H1 (cell line): Measurements from ENCODE around the gene NDST4. TPM values are rescaled to one million over a fixed set of nuclear protein-coding genes. Genes with fewer than 3 reads are reported as not detected.

Experiments
- CTCF ChIA-PET: fragments of 300-600 bp; sonication (Branson Sonifier 250); formaldehyde crosslinking; loops from one replicate; lab custom pipeline; 2021; ENCODE audit not compliant: partially characterized antibody; lab: Charles Lee
- POLR2A ChIA-PET: fragments of 300-600 bp; sonication (Branson Sonifier 250); formaldehyde crosslinking; loops from one replicate; lab custom pipeline; 2021; ENCODE audit warnings: inconsistent platforms; ENCODE audit not compliant: partially characterized antibody; lab: Charles Lee
- DNase-seq, 2 experiments: peaks; one replicate each; pipeline versions ENCODE4 v3.0.0 to v3.0.0-alpha.2; 2010 to 2022; ENCODE audit warnings: low spot score in 2 of 2, low read depth in 1 of 2, mixed read lengths in 1 of 2
- FAIRE-seq: peaks from 2 replicates; lab custom pipeline; 2011; peaks lifted over from hg19 to GRCh38; lab: Jason Lieb, UNC
- H2AFZ ChIP-seq: 2 replicates; pipeline ENCODE4 v1.8.1; 2012; ENCODE audit warnings: low read length, inconsistent platforms
- H2AK5ac ChIP-seq: 2 replicates; pipeline ENCODE4 v1.6.1; 2013; ENCODE audit warnings: low read depth, low read length
- H2BK120ac ChIP-seq: replicated peaks from 2 replicates; pipeline ENCODE3; 2013; ENCODE audit warnings: low read depth, low read length, inconsistent platforms
- H2BK12ac ChIP-seq: 2 replicates; pipeline ENCODE4 v1.6.1; 2013; ENCODE audit warnings: low read depth, low read length
- H2BK15ac ChIP-seq: 2 replicates; pipeline ENCODE4 v1.6.1; 2013; ENCODE audit warnings: low read length
- H2BK20ac ChIP-seq: 2 replicates; pipeline ENCODE4 v1.6.1; 2013; ENCODE audit warnings: low read length
- H2BK5ac ChIP-seq: 2 replicates; pipeline ENCODE4 v1.6.1; 2013; ENCODE audit warnings: low read depth, low read length
- H3K14ac ChIP-seq: 2 replicates; pipeline ENCODE4 v1.6.1; 2013; ENCODE audit warnings: inconsistent platforms; ENCODE audit not compliant: insufficient read length
- H3K18ac ChIP-seq: 2 replicates; pipeline ENCODE4 v1.6.1; 2013; ENCODE audit warnings: low read length; ENCODE audit errors: extremely low read depth
- H3K23ac ChIP-seq: 2 replicates; pipeline ENCODE4 v1.6.1; 2013; ENCODE audit warnings: inconsistent platforms; ENCODE audit not compliant: insufficient read length
- H3K23me2 ChIP-seq: 2 replicates; pipeline ENCODE4 v1.6.1; 2013; ENCODE audit warnings: low read depth, low read length
- H3K27ac ChIP-seq: 2 replicates; pipeline ENCODE4 v1.6.1; 2011; ENCODE audit warnings: low read depth, low read length, inconsistent platforms
- H3K27me3 ChIP-seq, 4 experiments: replicated peaks in 1 of 4; 1 replicate in 1 of 4; 2 replicates in 3 of 4; pipeline versions ENCODE4 v1.6.1 to v1.8.1; 2011 to 2013; ENCODE audit warnings: low read length in 3 of 4, mild to moderate bottlenecking in 3 of 4, inconsistent platforms in 2 of 4, mixed read lengths in 2 of 4, moderate library complexity in 1 of 4; ENCODE audit not compliant: control insufficient read depth in 3 of 4, insufficient read depth in 3 of 4; ENCODE audit errors: extremely low read depth in 1 of 4
- H3K36me3 ChIP-seq, 4 experiments: 2 replicates each; pipeline versions ENCODE4 v1.6.1 to v1.8.1; 2011 to 2013; ENCODE audit warnings: mild to moderate bottlenecking in 4 of 4, low read length in 3 of 4, moderate library complexity in 2 of 4, control low read depth in 1 of 4, inconsistent platforms in 1 of 4; ENCODE audit not compliant: insufficient read depth in 4 of 4, control insufficient read depth in 2 of 4
- H3K4ac ChIP-seq: replicated peaks from 2 replicates; pipeline ENCODE3; 2013; ENCODE audit warnings: low read length, low read depth, mixed read lengths, inconsistent platforms; ENCODE audit not compliant: insufficient read length
- H3K4me1 ChIP-seq, 4 experiments: replicated peaks in 1 of 4; 1 replicate in 1 of 4; 2 replicates in 3 of 4; pipeline versions ENCODE4 v1.6.1 to v1.8.1; 2011 to 2013; ENCODE audit warnings: low read length in 3 of 4, inconsistent platforms in 2 of 4, mixed read lengths in 1 of 4; ENCODE audit not compliant: insufficient read depth in 4 of 4, control insufficient read depth in 3 of 4
- H3K4me2 ChIP-seq, 2 experiments: 2 replicates each; pipeline versions ENCODE4 v1.6.1 to v1.8.1; 2011 to 2013; ENCODE audit warnings: low read depth in 2 of 2, low read length in 2 of 2, control low read depth in 1 of 2, inconsistent platforms in 1 of 2, mild to moderate bottlenecking in 1 of 2; ENCODE audit not compliant: insufficient read depth in 1 of 2
- H3K4me3 ChIP-seq, 4 experiments: fragments of 200-600, 300-600 bp in 1 of 4; sonication (generic), shearing (Covaris generic), sonication (Bioruptor Twin) in 1 of 4; 2 replicates each; pipeline versions ENCODE4 v1.5.1 to v1.8.1; 2011 to 2016; ENCODE audit warnings: low read length in 4 of 4, low read depth in 3 of 4, control low read depth in 2 of 4, inconsistent platforms in 2 of 4, mild to moderate bottlenecking in 2 of 4, mixed read lengths in 1 of 4, moderate library complexity in 1 of 4; ENCODE audit not compliant: insufficient read depth in 2 of 4; ENCODE audit errors: extremely low read depth in 1 of 4
- H3K56ac ChIP-seq: replicated peaks from 2 replicates; pipeline ENCODE3; 2013; ENCODE audit warnings: low read depth, mild to moderate bottlenecking, mixed read lengths, low read length, inconsistent platforms; ENCODE audit not compliant: insufficient read length
- H3K79me1 ChIP-seq: 2 replicates; pipeline ENCODE4 v1.6.1; 2013; ENCODE audit warnings: low read depth, low read length, control low read depth
- H3K79me2 ChIP-seq, 2 experiments: 2 replicates each; pipeline versions ENCODE4 v1.6.1 to v1.8.1; 2012 to 2013; ENCODE audit warnings: low read length in 2 of 2, mild to moderate bottlenecking in 2 of 2, inconsistent platforms in 1 of 2; ENCODE audit not compliant: insufficient read depth in 2 of 2, control insufficient read depth in 1 of 2
- H3K9ac ChIP-seq, 4 experiments: replicated peaks in 1 of 4; 1 replicate in 1 of 4; 2 replicates in 3 of 4; pipeline versions ENCODE4 v1.6.1 to v1.8.1; 2011 to 2013; ENCODE audit warnings: low read depth in 3 of 4, low read length in 3 of 4, control low read depth in 2 of 4, mild to moderate bottlenecking in 2 of 4, moderate library complexity in 2 of 4, inconsistent platforms in 1 of 4; ENCODE audit errors: extremely low read depth in 1 of 4
- H3K9me3 ChIP-seq, 2 experiments: 2 replicates each; pipeline versions ENCODE4 v1.6.1 to v1.8.1; 2012 to 2013; ENCODE audit warnings: mild to moderate bottlenecking in 2 of 2, moderate library complexity in 2 of 2, control low read depth in 1 of 2, inconsistent platforms in 1 of 2, low read depth in 1 of 2, low read length in 1 of 2, mixed read lengths in 1 of 2; ENCODE audit not compliant: insufficient read depth in 2 of 2
- H4K20me1 ChIP-seq, 2 experiments: replicated peaks in 1 of 2; 2 replicates each; pipeline versions ENCODE3 to v1.8.1; 2011 to 2013; ENCODE audit warnings: inconsistent platforms in 2 of 2, low read length in 2 of 2, mild to moderate bottlenecking in 1 of 2; ENCODE audit not compliant: insufficient read depth in 2 of 2, control insufficient read depth in 1 of 2
- H4K5ac ChIP-seq: 2 replicates; pipeline ENCODE4 v1.6.1; 2013; ENCODE audit warnings: low read length, low read depth, mixed read lengths, inconsistent platforms; ENCODE audit not compliant: insufficient read length
- H4K8ac ChIP-seq: 2 replicates; pipeline ENCODE4 v1.8.0; 2013; ENCODE audit warnings: mild to moderate bottlenecking, moderate library complexity, low read length, inconsistent platforms; ENCODE audit not compliant: insufficient read depth; ENCODE audit errors: extremely low read depth
- H4K91ac ChIP-seq: replicated peaks from 2 replicates; pipeline ENCODE3; 2013; ENCODE audit warnings: low read length, mixed read lengths, inconsistent platforms; ENCODE audit not compliant: insufficient read length
- EGR1 ChIP-seq: IDR thresholded peaks from 2 replicates; pipeline ENCODE4 v1.6.1; 2011; ENCODE audit warnings: low read depth, low read length, borderline replicate concordance
- GTF2F1 ChIP-seq: IDR thresholded peaks from 2 replicates; pipeline ENCODE4 v1.6.1; 2012; ENCODE audit warnings: low read depth, low read length, improper control_type of control experiment, borderline replicate concordance
- NANOG ChIP-seq: IDR thresholded peaks from 2 replicates; pipeline ENCODE4 v1.6.1; 2011; ENCODE audit warnings: low read length, low read depth, mild to moderate bottlenecking, inconsistent platforms; ENCODE audit not compliant: insufficient read depth, poor library complexity, severe bottlenecking
- TAF1 ChIP-seq: IDR thresholded peaks from 2 replicates; pipeline ENCODE4 v1.6.1; 2011; ENCODE audit warnings: mild to moderate bottlenecking, low read depth, low read length
- WGBS, 2 experiments: shearing (Covaris generic) in 1 of 2; methylation state at CpG; one replicate each; pipeline versions ENCODE4 v1.1.6 to v1.1.7; 2013 to 2015; ENCODE audit warnings: low lambda C conversion rate in 2 of 2, mixed read lengths in 2 of 2, inconsistent platforms in 1 of 2, low coverage in 1 of 2, missing lambda C conversion rate in 1 of 2; ENCODE audit not compliant: insufficient replicate concordance in 2 of 2, insufficient coverage in 1 of 2, insufficient read length in 1 of 2; ENCODE audit errors: extremely low coverage in 1 of 2, missing lambda C conversion rate in 1 of 2; 5-methylcytosine and 5-hydroxymethylcytosine counted together
- polyA plus RNA-seq, 7 experiments: library from polyadenylated mRNA; depleted of rRNA in 3 of 7; stranded (reverse) in 5 of 7; unstranded in 2 of 7; fragments of >200 nt in 5 of 7; fragments of 200-250 nt in 2 of 7; gene quantifications; 1 replicate in 5 of 7; 2 replicates in 1 of 7; 4 replicates in 1 of 7; pipeline versions ENCODE4 v1.2.1 to v1.2.3, GENCODE V29; 2011 to 2013; ENCODE audit warnings: missing spikeins in 2 of 7, mixed read lengths in 2 of 7
- total RNA-seq: library from RNA; stranded (reverse); fragmentation: NEBNext Ultra II Directional; extraction: Animal tissue kit (Norgen Biotek cat#: 25700); gene quantifications from 2 replicates; pipeline ENCODE4 v1.2.1, GENCODE V29; 2021

NDST4 gene
- total and polyA plus RNA-seq, 2 of the 8 experiments (the other 6 are each of a cell fraction or from before 2014, with no cell fraction given): 0.02 TPM; not detected in 1

GRCh38 chr4:114976901-114977300, 136.5 kb downstream of the NDST4 start:
- no peak overlapping the region for H3K23ac ChIP-seq
- FAIRE-seq: no peak
- H3K9ac ChIP-seq: no peak overlapping the region
- H3K4me2 ChIP-seq: no peak overlapping the region
- H4K91ac ChIP-seq: no peak overlapping the region
- H4K5ac ChIP-seq: no peak overlapping the region
- no peak overlapping the region for H2AK5ac ChIP-seq
- ChIA-PET POLR2A (interaction anchor here (0.7 kb wide), 1 partner anchor 22 kb away, joined by 3 read pairs; no protein-coding TSS in a partner anchor), CTCF (no interaction called here)
- no peak overlapping the region for H3K4ac ChIP-seq
- H4K20me1 ChIP-seq: no peaks in the 10 kb centered on the region
- no peaks in the 10 kb centered on the region for H3K36me3 ChIP-seq
- H4K8ac ChIP-seq: no peak overlapping the region
- no peak overlapping the region for H2BK20ac ChIP-seq
- H3K56ac ChIP-seq: no peak overlapping the region
- H3K79me2 ChIP-seq: no peaks in the 10 kb centered on the region
- no peaks in the 10 kb centered on the region for H3K79me1 ChIP-seq
- H2BK5ac ChIP-seq: no peak overlapping the region
- H3K27ac ChIP-seq: no peak overlapping the region
- no peak overlapping the region for H3K18ac ChIP-seq
- no peaks in the 10 kb centered on the region for H3K23me2 ChIP-seq
- TF ChIP-seq EGR1 (no peak), TAF1 (no peak), NANOG (no peak), GTF2F1 (no peak)
- H3K27me3 ChIP-seq: peaks cover 0 to 1% (median 0%) of the 10 kb centered on the region in 4 experiments; a peak in 1 of 7 replicates
- H2BK120ac ChIP-seq: no peak overlapping the region
- no peak overlapping the region for H2BK12ac ChIP-seq
- no peak overlapping the region for H2AFZ ChIP-seq
- H3K4me3 ChIP-seq: no peak overlapping the region
- WGBS, 2 experiments: 85% methylated on average over 1 of the region's 1 CpG; no CpG with 5 or more reads in 1 of the 2 experiments
- H3K9me3 ChIP-seq: no peaks in the 10 kb centered on the region
- H2BK15ac ChIP-seq: no peak overlapping the region
- no peak for DNase-seq
- no peaks in the 10 kb centered on the region for H3K4me1 ChIP-seq
- no peak overlapping the region for H3K14ac ChIP-seq
